ENCODE results near the gene SCAF4.
"Not testable (repeated sequence)": the region's sequence is repeated elsewhere in the genome, so short reads cannot be mapped to it uniquely, and the experiment has no call there.

The SCAF4 gene

DNA sequence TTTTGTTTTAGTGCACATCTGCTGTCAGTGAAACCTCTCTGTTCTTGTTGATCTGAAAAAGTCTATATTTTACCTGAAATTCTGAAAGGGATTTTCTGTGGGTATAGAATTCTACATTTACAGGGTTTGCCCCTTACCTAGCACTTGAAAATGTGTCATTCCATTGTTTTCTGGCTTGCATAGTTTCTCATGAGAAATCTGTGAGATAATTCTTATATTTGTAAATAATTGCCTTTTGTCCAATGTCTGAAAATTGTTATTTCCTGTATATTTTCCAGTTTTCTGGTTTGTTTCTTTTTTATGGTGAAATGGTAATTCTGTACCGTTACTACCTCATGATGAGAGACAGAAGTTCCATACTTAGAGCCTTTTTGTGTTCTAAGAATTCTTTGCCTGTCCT lies 11.8 kb upstream of the SCAF4 start:
- no peak for FAIRE-seq
- DNase-seq (ENCODE audit: insufficient read length, low spot score), result no peak

DNA sequence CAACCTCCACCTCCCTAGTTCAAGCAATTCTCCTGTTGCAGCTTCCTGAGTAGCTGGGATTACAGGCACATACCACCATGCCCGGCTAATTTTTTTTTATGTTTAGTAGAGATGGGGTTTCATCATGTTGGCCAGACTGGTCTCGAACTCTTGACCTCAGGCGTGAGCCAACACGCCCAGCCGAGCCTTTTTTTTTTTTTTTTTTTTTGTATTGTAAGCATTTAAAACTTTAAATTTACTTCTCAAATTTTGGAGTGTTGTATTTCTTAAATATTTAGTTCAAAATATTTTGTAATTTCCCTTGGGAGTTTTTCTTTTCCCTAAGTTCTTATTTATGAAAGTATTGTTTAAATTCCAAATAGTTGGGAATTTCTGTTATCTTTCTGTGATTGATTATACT lies 9.2 kb upstream of the SCAF4 start:
- no peak for FAIRE-seq
- DNase-seq (ENCODE audit: insufficient read length, low spot score), result no peak

DNA sequence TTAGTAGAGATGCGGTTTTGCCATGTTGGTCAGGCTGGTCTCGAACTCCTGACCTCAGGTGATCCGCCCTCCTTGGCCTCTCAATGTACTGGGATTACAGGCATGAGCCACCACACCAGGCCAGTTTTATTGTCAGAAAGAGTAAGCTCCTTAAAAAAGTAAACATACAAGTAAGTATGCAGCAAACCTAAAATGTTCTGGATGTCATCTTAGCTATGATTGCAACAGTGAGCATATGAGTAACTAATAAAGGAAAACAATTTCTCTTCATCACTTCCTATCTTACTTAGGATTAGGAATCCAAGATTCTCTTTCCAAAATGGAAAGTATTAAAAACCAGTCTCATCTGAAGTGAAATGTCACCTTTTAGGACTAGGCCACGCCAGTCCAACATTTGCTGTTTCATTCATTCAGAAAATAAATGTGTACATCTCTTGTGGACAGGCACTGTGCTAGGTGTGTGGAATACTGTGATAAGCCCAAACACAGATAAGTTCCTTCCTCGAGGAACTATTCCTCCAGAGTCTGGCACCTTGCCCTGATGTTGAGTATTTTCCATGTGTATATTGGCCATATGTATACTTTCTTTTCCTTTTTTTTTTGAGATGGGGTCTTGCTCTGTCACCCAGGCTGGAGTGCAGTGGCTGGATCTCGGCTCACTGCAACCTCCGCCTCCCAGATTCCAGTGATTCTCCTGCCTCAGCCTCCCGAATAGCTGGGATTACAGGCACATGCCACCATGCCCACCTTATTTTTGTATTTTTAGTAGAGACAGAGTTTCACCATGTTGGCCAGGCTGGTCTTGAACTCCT lies 5.9 kb upstream of the SCAF4 start:
- not testable (repeated sequence) for FAIRE-seq; DNase-seq (ENCODE audit: insufficient read length, low spot score)

DNA sequence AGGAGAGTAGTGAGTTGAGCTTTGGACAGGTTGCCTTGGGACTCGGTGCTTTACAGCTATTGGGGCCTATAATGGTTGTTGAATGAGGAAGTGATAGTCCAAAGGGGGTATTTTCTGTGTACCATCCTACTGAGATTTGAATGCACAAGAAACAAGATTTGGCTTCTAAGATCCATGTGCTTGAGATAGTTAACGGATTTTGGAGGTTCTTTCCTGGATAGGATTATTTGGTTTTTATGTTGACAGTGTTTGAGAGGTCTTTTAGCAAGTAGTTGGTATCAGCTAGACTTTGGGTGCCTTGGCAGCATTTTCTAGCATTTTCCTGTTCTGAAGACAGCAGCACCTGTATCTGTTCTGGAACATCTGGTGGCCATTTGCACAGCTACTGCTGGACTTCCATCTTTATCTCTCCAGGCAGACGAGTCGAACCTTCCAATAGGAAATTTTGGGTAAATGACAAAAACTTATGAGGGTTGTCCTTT lies 3.6 kb upstream of the SCAF4 start:
- DNase-seq (ENCODE audit: insufficient read length, low spot score), result no peak

DNA sequence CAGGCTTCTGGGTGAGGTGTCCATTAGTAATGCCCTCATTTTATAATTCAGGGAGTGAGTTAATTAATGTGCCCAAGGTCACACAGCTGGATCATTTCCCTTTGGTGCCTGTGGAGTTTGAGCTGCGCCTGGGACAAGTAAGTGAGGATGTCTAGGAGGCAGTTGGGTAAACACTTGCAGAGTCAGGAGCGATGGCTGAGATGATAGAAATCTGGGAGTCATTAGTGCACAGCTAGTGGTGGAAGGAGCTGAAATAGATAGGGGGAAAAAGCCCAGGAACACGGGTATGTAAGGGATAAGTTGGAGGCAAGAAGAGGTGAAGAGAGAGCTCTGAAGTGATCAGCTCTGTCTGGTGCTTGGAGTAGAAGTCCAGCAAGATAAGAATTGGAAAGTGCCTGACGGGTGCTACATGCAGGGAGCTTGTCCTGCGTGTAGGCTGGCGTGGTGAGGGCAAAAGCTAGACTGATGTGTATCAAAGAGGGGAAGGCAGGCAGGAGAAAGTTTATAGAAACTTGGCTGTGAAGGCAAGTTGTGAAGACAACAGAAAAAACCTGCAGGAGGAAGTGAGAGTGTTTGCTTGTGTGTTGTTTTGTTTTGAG lies 1.7 kb upstream of the SCAF4 start:
- no peak for DNase-seq (ENCODE audit: insufficient read length, low spot score)

More for the DNA sequence above, 3.6 kb upstream of the SCAF4 start:
- FAIRE-seq, result no peak

DNA sequence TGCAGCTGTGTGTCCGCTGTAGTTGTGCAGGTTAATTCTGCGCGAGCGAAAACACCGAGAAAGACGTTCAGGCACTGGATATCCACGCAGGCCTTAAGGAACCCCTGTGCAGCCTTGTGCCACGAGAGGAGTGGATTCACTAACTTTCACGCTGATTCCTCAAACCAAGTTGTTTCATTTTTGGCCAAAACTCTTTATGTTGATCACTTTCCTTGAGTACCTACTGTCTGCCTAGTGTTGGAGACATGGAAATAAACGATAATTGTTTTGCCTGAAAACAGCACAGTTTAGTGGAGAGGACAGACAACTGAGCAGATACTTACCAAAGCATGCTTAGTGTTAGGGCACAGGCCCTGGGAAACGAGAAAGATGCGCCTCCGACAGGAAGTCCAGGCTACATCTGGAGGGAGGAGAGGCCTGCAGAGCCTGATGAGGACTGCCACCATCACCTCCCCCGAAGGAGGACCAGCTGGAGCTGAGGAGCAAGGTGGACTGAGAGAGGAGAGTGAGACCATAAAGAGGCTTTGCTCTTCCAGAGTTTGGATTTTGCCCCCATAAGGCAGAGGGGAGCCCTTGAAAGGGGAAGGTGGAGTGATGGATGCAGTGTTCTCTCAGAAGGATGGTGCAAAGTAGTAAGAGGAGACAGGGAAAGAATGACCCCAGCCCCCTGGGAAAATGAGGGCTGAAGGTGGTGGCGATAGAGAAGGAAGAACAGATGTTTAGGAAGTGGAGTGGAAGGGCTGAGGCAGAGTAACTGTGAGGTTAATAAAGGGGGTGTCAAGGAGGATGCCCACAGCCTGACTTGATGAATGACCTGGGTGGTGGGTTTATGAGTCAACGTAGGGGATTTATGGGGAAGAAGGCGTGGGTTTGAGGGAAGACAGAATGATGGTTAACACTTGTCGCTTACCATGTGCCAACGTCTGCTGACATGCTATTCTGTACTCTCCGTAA lies 956 bp upstream of the SCAF4 start:
- no peak for DNase-seq (ENCODE audit: insufficient read length, low spot score)

More for the DNA sequence above, 1.7 kb upstream of the SCAF4 start:
- no peak for FAIRE-seq

DNA sequence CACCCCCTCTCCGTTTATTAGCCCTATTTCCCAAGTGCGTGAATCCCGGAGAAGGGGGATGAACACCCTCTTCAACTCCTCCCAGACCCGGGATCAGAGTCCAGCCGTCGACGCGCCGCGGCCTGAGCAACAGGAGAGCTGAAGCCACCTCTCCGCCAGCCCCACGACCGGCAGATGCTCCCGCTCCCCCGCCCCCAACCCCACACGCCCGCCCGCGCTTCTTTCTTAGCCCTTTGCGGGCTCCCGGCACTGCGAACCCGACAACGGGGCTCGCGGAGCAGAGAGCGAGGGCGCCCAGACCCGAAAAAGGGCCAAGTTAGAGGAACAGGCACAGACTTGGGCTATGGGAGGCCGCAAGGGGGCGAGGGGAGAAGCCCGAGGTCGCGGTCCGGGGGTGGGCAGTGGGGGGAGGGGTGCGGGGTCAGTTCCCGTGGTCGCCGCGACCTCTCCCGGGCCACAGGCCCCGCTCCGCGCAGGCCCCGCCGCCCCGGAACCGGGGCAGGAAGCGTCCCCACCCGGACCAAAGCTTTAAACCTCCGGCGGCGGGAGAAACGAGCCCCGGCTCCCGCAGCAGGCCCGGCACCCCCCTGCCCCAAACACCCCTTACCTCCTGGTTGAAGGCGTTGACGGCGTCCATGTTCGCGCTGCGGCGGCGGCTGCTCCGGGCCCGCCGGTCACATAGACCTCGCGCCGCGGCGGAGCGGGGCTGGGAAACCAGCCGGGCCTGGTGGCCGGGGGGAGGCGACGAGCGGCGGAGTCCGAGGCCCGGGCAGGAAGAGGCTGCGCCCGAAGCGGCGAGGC lies 662 bp downstream of the SCAF4 start:
- FAIRE-seq (no peak), DNase-seq (ENCODE audit: insufficient read length, low spot score) (no peak)

More for the DNA sequence above, 956 bp upstream of the SCAF4 start:
- no peak for FAIRE-seq

DNA sequence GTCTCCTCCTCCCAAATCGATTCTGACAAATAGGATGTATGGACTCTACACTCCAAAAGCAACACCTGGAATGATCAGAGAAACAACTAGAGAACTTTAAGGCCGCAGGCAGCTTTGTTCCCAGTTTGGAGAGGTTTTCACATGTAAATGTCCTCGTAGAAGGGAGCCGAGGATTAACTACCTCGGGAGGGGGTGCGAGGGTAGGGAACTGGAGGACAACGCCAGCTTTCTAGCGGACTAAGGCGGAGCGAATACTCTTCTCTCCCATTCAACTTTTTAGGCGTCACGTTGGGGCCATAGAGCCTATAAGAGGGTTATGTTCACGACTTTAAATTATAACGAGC lies 1.2 kb downstream of the SCAF4 start:
- FAIRE-seq (no peak), DNase-seq (ENCODE audit: insufficient read length, low spot score) (no peak)

DNA sequence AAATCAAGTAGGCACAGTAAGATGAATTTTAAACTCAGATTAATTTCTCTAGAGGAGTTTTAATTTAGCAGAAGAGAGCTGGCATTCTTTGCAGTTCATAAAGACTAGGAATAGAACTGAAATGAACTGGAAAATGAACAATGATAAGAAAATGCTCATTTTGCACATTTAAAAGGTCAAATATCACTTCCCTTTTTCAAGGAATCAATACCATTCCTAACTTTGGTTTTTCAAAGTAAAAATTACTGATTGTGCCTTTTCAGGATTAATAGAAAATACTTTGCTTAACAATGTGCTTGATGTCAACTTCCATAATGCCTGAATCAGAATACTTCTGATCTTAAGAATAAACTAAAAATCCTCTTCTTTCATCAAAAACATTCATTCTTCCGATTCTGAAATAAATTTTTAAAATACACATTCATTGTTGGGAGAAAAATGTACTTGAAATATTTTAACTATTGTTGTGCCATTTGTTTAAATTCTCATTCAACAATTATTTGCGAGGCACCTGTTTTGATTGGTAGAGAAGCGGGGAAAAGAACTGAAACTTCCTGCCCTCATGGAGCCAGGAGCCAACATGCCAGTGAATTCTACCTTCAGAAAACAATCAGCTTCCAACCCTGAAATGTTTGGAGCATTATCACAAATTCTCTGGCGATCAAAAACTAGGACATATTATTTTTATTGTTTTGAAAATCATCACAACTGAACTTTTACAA lies 2.1 kb downstream of the SCAF4 start:
- no peak for FAIRE-seq
- no peak for DNase-seq (ENCODE audit: insufficient read length, low spot score)

DNA sequence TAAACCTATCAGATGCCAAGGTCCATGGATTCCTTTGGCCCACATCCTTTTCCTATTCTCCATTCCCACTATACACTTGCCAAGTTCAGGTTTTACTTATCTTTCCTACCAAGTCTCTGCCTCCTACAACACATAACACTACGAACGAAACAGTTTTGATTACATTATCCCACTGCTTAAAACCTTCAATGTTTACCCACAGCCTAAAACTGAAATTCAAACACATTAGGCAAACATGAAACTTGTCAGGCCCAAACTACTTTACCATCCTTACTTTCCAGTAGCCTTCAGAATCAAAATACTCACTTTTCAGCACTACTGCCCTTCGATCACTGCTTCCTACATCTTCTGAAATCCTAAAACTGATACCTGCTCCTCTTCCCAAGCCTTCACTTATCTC lies 3.0 kb downstream of the SCAF4 start:
- DNase-seq (ENCODE audit: insufficient read length, low spot score) (no peak), FAIRE-seq (no peak)

DNA sequence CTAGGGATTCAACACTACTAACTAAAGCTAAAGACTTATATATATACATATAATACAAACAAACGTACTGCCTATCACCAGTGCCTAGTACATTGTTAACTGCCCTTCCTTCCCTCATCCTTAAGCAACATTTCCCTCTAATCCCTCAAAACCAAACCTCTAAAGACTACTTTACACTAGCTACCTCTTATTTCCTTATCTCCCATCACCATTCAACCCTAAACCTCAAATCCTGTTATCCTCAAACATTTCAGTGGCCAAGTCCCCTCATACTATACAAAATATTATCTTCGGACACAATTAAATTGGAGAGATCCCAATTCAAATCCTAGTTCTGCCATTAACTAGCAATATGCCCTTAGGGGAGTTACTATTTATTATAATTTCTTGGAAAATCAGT lies 3.7 kb downstream of the SCAF4 start:
- DNase-seq (ENCODE audit: insufficient read length, low spot score) (no peak), FAIRE-seq (no peak)

DNA sequence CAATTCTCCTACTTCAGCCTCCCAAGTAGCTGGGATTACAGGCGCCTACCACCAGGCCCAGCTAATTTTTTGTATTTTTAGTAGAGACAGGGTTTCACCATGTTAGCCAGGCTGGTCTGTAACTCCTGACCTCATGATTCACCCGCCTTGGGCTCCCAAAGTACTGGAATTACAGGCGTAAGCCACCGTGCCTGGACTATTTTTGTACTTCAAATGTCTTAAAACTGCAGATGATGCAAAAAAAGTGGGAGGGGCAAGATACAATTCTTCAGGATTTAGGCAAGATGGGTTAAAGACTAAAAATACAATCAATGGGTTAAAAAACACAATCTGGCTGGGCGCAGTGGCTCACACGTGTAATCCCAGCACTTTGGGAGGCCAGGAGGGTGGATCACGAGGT lies 4.7 kb downstream of the SCAF4 start:
- DNase-seq (ENCODE audit: insufficient read length, low spot score) (no peak), FAIRE-seq (no peak)

DNA sequence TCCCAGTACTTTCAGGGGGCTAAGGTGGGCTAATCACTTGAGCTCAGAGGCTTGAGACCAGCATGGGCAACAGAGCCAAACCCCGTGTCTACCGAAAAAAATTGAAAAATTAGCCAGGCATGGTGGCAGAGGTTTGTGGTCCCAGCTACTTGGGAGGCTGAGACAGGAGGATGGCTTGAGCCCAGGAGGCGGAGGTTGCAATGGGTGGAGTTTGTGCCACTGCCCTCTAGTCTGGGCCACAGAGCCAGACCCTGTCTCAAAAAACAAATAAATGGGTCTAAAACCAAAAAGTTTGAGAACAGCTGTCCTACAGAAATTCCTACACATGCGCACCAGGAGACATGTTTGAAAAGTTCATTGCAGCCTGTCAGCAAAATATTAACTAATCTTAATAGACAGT lies 5.5 kb downstream of the SCAF4 start:
- DNase-seq (ENCODE audit: insufficient read length, low spot score) (no peak), FAIRE-seq (no peak)

DNA sequence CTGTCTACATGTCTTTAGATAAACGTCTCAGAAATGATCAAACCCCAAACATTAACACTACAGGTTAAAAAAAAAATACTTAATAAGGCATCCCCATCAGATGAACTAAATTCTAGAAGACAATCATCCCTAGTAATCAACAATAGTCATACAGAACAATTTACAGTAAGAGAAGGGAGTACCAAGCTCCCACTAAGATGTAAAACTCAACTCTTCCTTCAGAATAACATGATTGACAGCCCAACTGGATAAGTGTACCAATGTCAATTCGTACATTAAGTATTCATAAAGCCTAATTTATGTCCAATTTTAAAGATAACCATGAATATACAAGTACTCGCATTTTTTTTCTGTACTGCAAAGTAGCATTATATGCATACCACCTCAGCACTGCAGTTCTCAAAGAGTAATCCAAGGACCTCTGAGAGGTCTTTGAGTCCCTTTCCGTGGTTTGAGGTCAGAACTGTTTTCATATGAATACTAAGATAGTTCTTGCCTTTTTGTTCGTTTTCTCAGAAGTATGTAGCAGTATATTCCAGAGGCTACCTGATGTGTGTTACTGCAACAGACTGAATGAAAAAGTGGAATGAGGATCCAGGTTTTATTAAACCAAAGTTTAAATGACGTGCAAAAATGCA lies 6.6 kb downstream of the SCAF4 start:
- FAIRE-seq, result no peak
- no peak for DNase-seq (ENCODE audit: insufficient read length, low spot score)

DNA sequence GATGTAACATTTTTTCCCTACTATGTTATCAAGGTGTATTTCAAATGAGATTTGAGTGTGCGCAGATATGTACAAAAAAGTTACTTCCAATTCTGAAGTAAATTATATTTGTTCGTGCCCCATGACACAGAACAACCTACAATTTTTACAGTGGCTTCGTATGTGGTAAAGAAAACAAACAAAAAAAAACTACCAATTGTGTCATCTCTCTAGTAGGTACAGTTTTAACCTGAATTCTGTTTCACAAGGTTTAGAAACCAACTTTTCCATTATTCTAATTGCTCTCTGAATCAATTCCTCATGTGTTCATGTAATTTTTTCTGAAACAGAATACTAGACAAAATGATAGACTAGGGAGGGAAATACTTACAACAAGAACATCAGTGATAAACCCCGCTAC lies 7.4 kb downstream of the SCAF4 start:
- FAIRE-seq, result no peak

DNA sequence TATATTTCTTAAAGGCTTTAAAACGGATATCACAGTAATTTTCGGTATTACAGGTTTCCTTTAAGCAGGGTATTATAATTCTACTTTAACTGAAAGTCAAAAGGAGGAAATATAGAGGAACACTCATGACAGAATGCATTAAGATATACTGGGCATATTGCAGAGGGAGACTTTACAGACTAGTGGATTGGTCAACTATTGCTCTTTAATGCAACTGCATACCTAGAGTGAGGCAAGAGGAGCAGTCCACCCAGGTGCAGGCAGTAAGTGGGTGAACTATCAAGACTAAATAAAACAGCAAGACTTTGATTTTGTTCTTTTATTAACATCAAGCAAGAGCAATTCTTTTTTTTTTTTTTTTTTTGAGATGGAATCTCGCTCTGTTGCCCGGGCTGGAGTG lies 10.5 kb downstream of the SCAF4 start:
- no peak for FAIRE-seq
- DNase-seq (ENCODE audit: insufficient read length, low spot score), result no peak

More for the DNA sequence above, 7.4 kb downstream of the SCAF4 start:
- DNase-seq (ENCODE audit: insufficient read length, low spot score), result no peak

DNA sequence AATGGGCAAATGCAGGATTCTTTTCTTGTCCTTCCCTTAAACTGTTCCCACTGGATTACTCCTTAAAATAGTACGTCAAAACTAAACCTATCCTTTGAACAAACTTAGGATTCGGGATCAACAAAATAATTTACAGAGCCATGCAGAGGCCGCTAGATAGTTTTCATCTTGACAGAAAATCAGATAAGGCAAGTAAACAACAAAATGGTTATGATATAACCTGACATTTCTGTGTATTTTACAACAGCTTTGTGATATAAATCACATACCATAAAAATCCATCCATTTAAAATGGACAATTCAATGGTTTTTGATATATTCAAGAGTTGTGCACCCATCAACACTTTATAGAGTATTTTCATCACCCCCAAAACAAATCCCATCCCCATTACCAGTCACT lies 11.2 kb downstream of the SCAF4 start:
- no peak for DNase-seq (ENCODE audit: insufficient read length, low spot score)
- no peak for FAIRE-seq

DNA sequence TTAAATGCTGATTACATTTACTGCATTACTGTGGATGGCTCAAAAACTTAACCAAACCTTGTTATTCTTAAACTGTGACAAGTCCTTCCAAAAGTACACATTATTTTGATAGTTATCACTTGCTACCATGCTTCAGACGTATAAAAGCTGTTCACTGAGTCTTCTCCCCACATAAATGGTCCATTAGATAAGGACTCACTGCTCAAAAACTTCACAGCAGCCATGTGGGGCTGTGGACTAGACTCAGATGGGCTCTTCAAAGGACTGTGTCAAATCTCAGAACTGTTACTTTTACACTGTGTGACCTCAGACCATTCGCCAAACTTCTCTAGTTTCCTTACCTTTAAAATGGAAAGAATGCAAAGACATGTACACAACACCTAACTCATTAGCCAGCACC lies 11.6 kb downstream of the SCAF4 start:
- no peak for DNase-seq (ENCODE audit: insufficient read length, low spot score)
- no peak for FAIRE-seq

DNA sequence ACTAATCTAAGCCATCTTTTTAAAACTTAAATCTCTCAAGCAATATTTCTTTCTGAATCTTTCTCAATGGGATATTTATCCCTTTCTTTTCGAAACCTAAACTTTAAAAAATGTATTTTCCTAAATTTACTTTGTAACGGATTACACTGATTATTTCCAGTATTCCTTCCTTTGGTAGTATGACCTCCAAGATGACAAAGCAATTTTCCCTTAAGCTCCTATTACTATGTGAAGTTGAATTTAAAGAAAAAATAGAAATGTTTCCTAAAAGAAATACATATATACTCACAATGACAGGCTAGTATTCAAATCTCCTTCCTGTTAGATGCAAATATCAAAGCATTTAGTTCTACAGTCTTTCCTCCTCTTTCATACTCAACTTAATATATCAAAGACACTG lies 15.8 kb downstream of the SCAF4 start:
- FAIRE-seq, result no peak
- DNase-seq (ENCODE audit: insufficient read length, low spot score), result no peak
